Smooth muscle cell (in vitro differentiated cells): ENCODE results near the gene PRB3. TPM values are rescaled to one million over a fixed set of nuclear protein-coding genes. Genes with fewer than 3 reads are reported as not detected.

ENCODE experiments used
- DNase-seq: peaks from one replicate; lab custom pipeline; 2025; ENCODE audit not compliant: unreplicated experiment; lab: John Stamatoyannopoulos, UW
- H2AFZ ChIP-seq: fragments of 200-600 bp; sonication (generic); 2 replicates; pipeline ENCODE4 v1.6.0; 2016; ENCODE audit warnings: antibody characterized with exemption, low read depth, mild to moderate bottlenecking
- H3F3A ChIP-seq: fragments of 200-600 bp; sonication (generic); 2 replicates; pipeline ENCODE4 v1.6.0; 2017; ENCODE audit warnings: antibody characterized with exemption, low read depth
- H3K27ac ChIP-seq: fragments of 200-600 bp; sonication (generic); 2 replicates; pipeline ENCODE4 v1.5.1; 2016; ENCODE audit warnings: low read depth, mild to moderate bottlenecking
- H3K27me3 ChIP-seq: fragments of 200-600 bp; sonication (generic); 2 replicates; pipeline ENCODE4 v1.6.1; 2016; ENCODE audit warnings: low read depth, mild to moderate bottlenecking
- H3K36me3 ChIP-seq: fragments of 200-600 bp; sonication (generic); 2 replicates; pipeline ENCODE4 v1.5.1; 2016; ENCODE audit warnings: low read depth
- H3K4me1 ChIP-seq: fragments of 200-600 bp; sonication (generic); 2 replicates; pipeline ENCODE4 v1.5.1; 2016; ENCODE audit warnings: low read depth
- H3K4me2 ChIP-seq: fragments of 200-600 bp; sonication (generic); 2 replicates; pipeline ENCODE4 v1.6.0; 2016; ENCODE audit warnings: mild to moderate bottlenecking
- H3K4me3 ChIP-seq: fragments of 200-600 bp; sonication (generic); 2 replicates; pipeline ENCODE4 v1.5.1; 2016; ENCODE audit warnings: mild to moderate bottlenecking
- H3K79me2 ChIP-seq: fragments of 200-600 bp; sonication (generic); 2 replicates; pipeline ENCODE4 v1.6.0; 2016; ENCODE audit warnings: low read depth, mild to moderate bottlenecking
- H3K9ac ChIP-seq: fragments of 200-600 bp; sonication (generic); 2 replicates; pipeline ENCODE4 v1.6.0; 2016; ENCODE audit warnings: low read depth
- H3K9me3 ChIP-seq: fragments of 200-600 bp; sonication (generic); replicated peaks from 2 replicates; pipeline ENCODE4 v1.5.1; 2016; ENCODE audit warnings: low read depth
- H4K20me1 ChIP-seq: fragments of 200-600 bp; sonication (generic); 2 replicates; pipeline ENCODE4 v1.6.0; 2016; ENCODE audit warnings: low read depth
- WGBS: methylation state at CpG from one replicate; pipeline ENCODE4 v1.1.7; 2016; ENCODE audit warnings: low lambda C conversion rate; 5-methylcytosine and 5-hydroxymethylcytosine counted together
- polyA plus RNA-seq: library from polyadenylated mRNA; unstranded; fragments of >200 nt; fragmentation: Nextera tagmentation; extraction: Ambion mirVana; gene quantifications from 2 replicates; pipeline ENCODE4 v1.2.1, GENCODE V29; 2016
- total RNA-seq: library from RNA; depleted of rRNA; stranded (reverse); fragments of >200 nt; gene quantifications from 2 replicates; pipeline ENCODE4 v1.2.3, GENCODE V29; 2014
- TF ChIP-seq, protein P1 (sequence below): fragments of 200-600 bp; sonication (generic); IDR thresholded peaks from 2 replicates; pipeline ENCODE4 v1.5.1; 2017; ENCODE audit warnings: borderline replicate concordance, mild to moderate bottlenecking, antibody characterized with exemption; ENCODE audit not compliant: insufficient read depth, poor library complexity, severe bottlenecking

PRB3 gene
- total and polyA plus RNA-seq, 2 experiments from 2014 or later, result 0.19 TPM; not detected in 1

DNA sequence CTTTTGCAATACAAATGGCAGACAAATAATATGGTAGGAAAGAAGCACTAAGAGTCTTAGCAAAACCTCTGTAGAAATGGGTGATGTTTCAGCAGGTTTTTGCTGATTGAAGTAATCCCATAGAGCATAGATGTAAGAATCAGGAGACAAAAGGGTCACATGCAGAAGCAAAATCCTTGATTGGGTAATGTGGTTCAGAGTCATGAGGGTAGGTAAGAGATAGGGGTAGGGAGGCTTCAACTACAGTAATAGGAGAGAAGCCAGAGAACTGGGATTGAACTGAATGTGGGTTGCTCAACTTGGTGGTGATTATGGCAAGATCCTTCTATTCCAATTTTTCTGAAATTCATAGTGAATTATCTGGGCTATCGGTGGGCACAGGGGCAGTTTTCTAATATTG is 5.0 kb downstream of the PRB3 start:
- Histone ChIP-seq H3K9me3 (peaks cover 2% of the 10 kb centered on the region), H2AFZ (no peak overlapping the region), H3K27ac (no peak overlapping the region), H3F3A (no peaks in the 10 kb centered on the region), H3K27me3 (no peaks in the 10 kb centered on the region), H3K4me3 (no peak overlapping the region), H3K79me2 (no peaks in the 10 kb centered on the region), H3K9ac (no peak overlapping the region), H3K4me1 (no peaks in the 10 kb centered on the region), H3K4me2 (no peak overlapping the region), H4K20me1 (no peaks in the 10 kb centered on the region), H3K36me3 (no peaks in the 10 kb centered on the region)
- TF ChIP-seq, protein P1, sequence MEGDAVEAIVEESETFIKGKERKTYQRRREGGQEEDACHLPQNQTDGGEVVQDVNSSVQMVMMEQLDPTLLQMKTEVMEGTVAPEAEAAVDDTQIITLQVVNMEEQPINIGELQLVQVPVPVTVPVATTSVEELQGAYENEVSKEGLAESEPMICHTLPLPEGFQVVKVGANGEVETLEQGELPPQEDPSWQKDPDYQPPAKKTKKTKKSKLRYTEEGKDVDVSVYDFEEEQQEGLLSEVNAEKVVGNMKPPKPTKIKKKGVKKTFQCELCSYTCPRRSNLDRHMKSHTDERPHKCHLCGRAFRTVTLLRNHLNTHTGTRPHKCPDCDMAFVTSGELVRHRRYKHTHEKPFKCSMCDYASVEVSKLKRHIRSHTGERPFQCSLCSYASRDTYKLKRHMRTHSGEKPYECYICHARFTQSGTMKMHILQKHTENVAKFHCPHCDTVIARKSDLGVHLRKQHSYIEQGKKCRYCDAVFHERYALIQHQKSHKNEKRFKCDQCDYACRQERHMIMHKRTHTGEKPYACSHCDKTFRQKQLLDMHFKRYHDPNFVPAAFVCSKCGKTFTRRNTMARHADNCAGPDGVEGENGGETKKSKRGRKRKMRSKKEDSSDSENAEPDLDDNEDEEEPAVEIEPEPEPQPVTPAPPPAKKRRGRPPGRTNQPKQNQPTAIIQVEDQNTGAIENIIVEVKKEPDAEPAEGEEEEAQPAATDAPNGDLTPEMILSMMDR, result no peak
- no peak for DNase-seq
- WGBS, result 90% methylated on average over 1 of the region's 1 CpG

DNA sequence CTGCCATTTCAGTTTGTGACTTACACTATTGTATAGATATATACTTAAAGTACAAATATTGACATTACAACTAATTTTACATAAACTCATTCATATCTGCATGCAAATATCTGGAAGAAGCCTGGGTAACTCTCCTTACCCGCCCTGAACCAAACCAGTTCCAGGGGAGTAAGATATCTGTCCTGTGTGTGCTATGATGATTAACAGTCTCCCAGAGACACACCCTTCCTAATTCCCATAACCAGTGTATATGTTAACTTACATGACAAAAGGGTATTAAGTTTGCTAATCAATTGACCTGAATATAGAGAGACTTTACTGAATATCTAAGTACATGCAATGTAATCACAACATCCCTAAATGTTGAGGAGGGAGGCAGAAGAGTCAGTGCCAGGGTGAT is 23.0 kb downstream of the PRB3 start:
- no peaks in the 10 kb centered on the region for H3F3A ChIP-seq
- H3K4me3 ChIP-seq, result no peak overlapping the region
- TF ChIP-seq, protein P1, result no peak
- 88% methylated on average over 1 of the region's 1 CpG for WGBS
- no peaks in the 10 kb centered on the region for H3K79me2 ChIP-seq
- H3K9ac ChIP-seq, result no peak overlapping the region
- DNase-seq, result no peak
- H4K20me1 ChIP-seq, result no peaks in the 10 kb centered on the region
- no peaks in the 10 kb centered on the region for H3K9me3 ChIP-seq
- no peak overlapping the region for H3K27ac ChIP-seq
- no peak overlapping the region for H3K4me2 ChIP-seq
- H2AFZ ChIP-seq, result no peak overlapping the region
- no peaks in the 10 kb centered on the region for H3K4me1 ChIP-seq
- no peaks in the 10 kb centered on the region for H3K27me3 ChIP-seq
- H3K36me3 ChIP-seq, result no peaks in the 10 kb centered on the region

DNA sequence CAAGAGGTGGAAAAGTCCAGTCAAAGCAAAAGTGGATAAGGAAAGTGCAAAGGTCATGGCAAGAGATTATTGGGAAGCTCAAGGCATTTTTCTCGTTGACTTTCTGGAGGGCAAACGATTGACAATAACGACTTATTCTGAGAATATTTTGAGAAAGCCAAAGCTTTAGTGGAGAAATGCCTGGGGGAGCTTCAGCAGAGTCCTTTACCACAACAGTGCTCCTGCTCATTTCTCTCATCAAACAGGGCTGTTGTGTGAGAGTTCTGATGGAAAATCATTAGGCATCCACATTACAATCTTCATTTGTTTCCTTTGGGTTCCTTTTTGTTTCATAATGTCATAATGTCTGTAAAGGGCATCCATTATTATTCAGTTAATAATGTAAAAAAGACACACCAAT is 26.9 kb downstream of the PRB3 start:
- TF ChIP-seq, protein P1, result no peak
- Histone ChIP-seq H3K4me2 (no peak overlapping the region), H3K27me3 (no peaks in the 10 kb centered on the region), H3K36me3 (no peaks in the 10 kb centered on the region), H3K4me3 (no peak overlapping the region), H4K20me1 (no peaks in the 10 kb centered on the region), H3K9ac (no peak overlapping the region), H3K27ac (no peak overlapping the region), H3K9me3 (no peaks in the 10 kb centered on the region), H2AFZ (no peak overlapping the region), H3F3A (no peaks in the 10 kb centered on the region), H3K79me2 (no peaks in the 10 kb centered on the region), H3K4me1 (no peaks in the 10 kb centered on the region)
- no peak for DNase-seq
- WGBS, result 91% methylated on average over 3 of the region's 3 CpGs

DNA sequence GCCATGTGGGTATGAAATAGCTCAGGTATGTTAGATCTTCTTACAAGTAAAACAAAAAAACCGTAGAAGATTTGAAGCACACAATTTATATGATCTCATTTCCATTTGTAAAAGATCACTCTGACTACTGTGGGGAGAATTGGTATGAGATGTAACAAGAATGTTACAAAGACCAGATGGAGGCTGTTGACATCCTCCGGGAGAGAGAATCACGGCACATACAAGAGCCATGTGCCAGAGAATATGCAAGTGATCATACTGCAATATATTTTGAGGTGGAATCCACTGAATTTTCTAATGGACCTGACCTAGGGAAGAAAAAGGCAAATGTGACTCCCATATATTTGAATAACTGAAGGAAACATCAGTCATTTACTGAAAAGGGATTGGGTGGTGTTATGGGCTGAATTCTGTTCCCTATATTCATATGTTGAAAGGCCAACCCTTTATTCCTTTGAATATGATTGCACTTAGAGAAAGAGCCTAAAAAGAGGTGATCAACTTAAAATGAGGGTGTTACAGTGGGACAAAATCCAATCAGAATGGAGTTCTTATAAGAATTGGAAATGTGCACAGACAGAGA is 29.1 kb downstream of the PRB3 start:
- 92% methylated on average over 3 of the region's 3 CpGs for WGBS
- no peaks in the 10 kb centered on the region for H3K4me1 ChIP-seq
- H3K27me3 ChIP-seq, result no peaks in the 10 kb centered on the region
- no peak overlapping the region for H2AFZ ChIP-seq
- H3K79me2 ChIP-seq, result no peaks in the 10 kb centered on the region
- H3K36me3 ChIP-seq, result no peaks in the 10 kb centered on the region
- no peak overlapping the region for H3K27ac ChIP-seq
- H3K9me3 ChIP-seq, result no peaks in the 10 kb centered on the region
- H3K4me2 ChIP-seq, result no peak overlapping the region
- H3F3A ChIP-seq, result no peaks in the 10 kb centered on the region
- no peak for DNase-seq
- no peaks in the 10 kb centered on the region for H4K20me1 ChIP-seq
- no peak overlapping the region for H3K4me3 ChIP-seq
- H3K9ac ChIP-seq, result no peak overlapping the region
- TF ChIP-seq, protein P1, result no peak
